ENCODE data around the gene LINGO3. TPM values are rescaled to one million over a fixed set of nuclear protein-coding genes. Genes with fewer than 3 reads are reported as not detected.

Gene LINGO3
- polyA plus RNA-seq, 1 donor (not counting 4 experiments of a cell fraction or from before 2014, with no cell fraction given) = not detected

DNA sequence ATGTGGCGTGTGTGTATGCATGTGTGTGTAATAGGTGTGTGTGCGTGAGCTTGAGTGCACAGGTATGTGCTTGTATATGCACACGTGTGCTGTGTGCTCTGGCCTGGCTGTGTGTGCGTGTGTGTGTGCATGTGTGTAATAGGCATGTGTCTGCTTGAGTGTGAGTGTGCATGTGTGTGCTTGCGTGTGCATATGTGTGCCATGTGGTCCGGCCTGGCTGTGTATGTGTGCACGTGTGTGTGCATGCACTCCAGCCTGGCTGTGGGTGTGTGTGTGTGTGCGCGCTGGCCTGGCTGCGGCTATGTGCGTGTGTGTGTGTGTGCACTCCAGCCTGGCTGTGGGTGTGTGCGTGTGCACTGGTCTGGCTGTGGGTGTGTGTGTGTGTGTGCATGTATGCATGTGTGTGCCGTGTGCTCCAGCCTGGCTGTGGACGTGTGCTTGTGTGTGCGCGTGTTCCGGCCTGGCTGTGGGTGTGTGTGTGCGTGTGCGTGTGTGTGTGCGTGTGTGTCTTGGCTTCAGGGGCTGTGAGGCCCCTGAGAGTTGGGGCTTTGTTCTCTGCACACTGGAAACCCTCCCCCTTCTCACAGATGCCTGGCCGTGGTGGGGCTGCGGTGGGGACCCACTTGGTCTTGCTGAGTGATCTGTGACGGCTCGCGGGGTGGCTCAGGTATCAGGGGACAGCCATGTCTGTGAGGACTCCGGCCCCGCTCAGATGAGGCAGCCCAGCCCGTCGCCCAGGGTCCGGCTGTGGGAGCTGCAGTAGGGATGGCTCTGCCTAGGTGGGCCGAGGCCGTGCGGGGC is 28.8 kb upstream of the LINGO3 start:
- Histone ChIP-seq H3K4me3 (ENCODE audit: control insufficient read depth in 2 of 3, extremely low read depth in 1 of 3, insufficient read depth in 2 of 3, low read depth in 1 of 3, low read length in 3 of 3) (no peak overlapping the region), H3K79me2 (ENCODE audit: control insufficient read depth, insufficient read depth, low read length) (peaks cover 28% of the 10 kb centered on the region), H3K9me3 (ENCODE audit: control insufficient read depth, low read depth, low read length) (no peaks in the 10 kb centered on the region), H4K20me1 (ENCODE audit: control insufficient read depth, extremely low read depth, insufficient read depth, low read length) (peaks cover 5% of the 10 kb centered on the region), H3K27ac (ENCODE audit: control insufficient read depth, insufficient read depth, low read length) (no peak overlapping the region), H2AFZ (ENCODE audit: control insufficient read depth, low read length) (no peak overlapping the region), H3K9ac (ENCODE audit: control insufficient read depth, extremely low read depth, insufficient read depth, low read length) (no peak overlapping the region), H3K4me1 (ENCODE audit: control insufficient read depth, extremely low read depth, insufficient read depth, low read length) (no peaks in the 10 kb centered on the region), H3K27me3 (ENCODE audit: control insufficient read depth, extremely low read depth, insufficient read depth, low read length) (no peaks in the 10 kb centered on the region), H3K4me2 (ENCODE audit: control insufficient read depth, extremely low read depth, insufficient read depth, low read depth, low read length) (no peak overlapping the region), H3K9me1 (ENCODE audit: control insufficient read depth, extremely low read depth, insufficient read depth, low read length) (peaks cover 3% of the 10 kb centered on the region), H3K36me3 (ENCODE audit: control insufficient read depth in 2 of 2, extremely low read depth in 1 of 2, insufficient read depth in 2 of 2, low read length in 2 of 2) (peaks cover 1 to 3% of the 10 kb centered on the region in 2 experiments)
- dilution Hi-C loops (cut with MboI; ENCODE audit: extremely low pct_ligation_motif_present, low sequenced_read_pairs) = no loop called here
- FAIRE-seq (no peak), DNase-seq (ENCODE audit: low read depth, low spot score) (no peak)
- TF ChIP-seq, protein P1, sequence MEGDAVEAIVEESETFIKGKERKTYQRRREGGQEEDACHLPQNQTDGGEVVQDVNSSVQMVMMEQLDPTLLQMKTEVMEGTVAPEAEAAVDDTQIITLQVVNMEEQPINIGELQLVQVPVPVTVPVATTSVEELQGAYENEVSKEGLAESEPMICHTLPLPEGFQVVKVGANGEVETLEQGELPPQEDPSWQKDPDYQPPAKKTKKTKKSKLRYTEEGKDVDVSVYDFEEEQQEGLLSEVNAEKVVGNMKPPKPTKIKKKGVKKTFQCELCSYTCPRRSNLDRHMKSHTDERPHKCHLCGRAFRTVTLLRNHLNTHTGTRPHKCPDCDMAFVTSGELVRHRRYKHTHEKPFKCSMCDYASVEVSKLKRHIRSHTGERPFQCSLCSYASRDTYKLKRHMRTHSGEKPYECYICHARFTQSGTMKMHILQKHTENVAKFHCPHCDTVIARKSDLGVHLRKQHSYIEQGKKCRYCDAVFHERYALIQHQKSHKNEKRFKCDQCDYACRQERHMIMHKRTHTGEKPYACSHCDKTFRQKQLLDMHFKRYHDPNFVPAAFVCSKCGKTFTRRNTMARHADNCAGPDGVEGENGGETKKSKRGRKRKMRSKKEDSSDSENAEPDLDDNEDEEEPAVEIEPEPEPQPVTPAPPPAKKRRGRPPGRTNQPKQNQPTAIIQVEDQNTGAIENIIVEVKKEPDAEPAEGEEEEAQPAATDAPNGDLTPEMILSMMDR (optimal IDR thresholded peaks at IDR 0.05 in 1 of 3, IDR thresholded peaks at IDR 0.05 in 1 of 3, conservative IDR thresholded peaks at IDR 0.05 in 1 of 3; ENCODE audit: extremely low read depth in 1 of 3, insufficient read depth in 2 of 3, low read length in 3 of 3) = no peak
- no peak for TF ChIP-seq EZH2 (IDR thresholded peaks at IDR 0.05; ENCODE audit: low read length)

DNA sequence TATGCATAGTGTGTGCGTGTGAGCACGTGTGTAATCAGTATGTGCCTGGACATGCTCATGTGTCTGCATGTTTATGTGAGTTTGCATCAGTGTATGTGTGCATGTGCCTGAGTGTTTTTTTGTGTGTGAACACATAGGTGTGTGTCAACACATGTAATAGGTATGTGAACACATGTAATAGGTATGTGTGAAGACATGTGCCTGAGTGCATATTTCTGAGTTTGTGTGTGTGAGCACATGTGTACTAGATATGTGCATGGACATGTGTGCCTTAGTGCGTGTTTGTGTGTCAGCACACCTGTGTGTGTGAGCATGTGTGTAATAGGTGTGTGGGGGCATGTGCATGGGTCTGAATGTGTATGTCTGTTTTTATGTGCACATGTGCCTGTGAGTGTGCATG is 27.9 kb upstream of the LINGO3 start:
- no peaks in the 10 kb centered on the region for H3K9me3 ChIP-seq (ENCODE audit: control insufficient read depth, low read depth, low read length)
- H3K27ac ChIP-seq (ENCODE audit: control insufficient read depth, insufficient read depth, low read length) = no peak overlapping the region
- FAIRE-seq (no peak), DNase-seq (ENCODE audit: low read depth, low spot score) (no peak)
- no peak overlapping the region for H2AFZ ChIP-seq (ENCODE audit: control insufficient read depth, low read length)
- H4K20me1 ChIP-seq (ENCODE audit: control insufficient read depth, extremely low read depth, insufficient read depth, low read length) = peaks cover 8% of the 10 kb centered on the region
- peaks cover 3% of the 10 kb centered on the region for H3K9me1 ChIP-seq (ENCODE audit: control insufficient read depth, extremely low read depth, insufficient read depth, low read length)
- no peaks in the 10 kb centered on the region for H3K4me1 ChIP-seq (ENCODE audit: control insufficient read depth, extremely low read depth, insufficient read depth, low read length)
- peaks cover 0 to 3% of the 10 kb centered on the region in 2 experiments for H3K36me3 ChIP-seq (ENCODE audit: control insufficient read depth in 2 of 2, extremely low read depth in 1 of 2, insufficient read depth in 2 of 2, low read length in 2 of 2)
- H3K9ac ChIP-seq (ENCODE audit: control insufficient read depth, extremely low read depth, insufficient read depth, low read length) = no peak overlapping the region
- no peak overlapping the region for H3K4me3 ChIP-seq (ENCODE audit: control insufficient read depth in 2 of 3, extremely low read depth in 1 of 3, insufficient read depth in 2 of 3, low read depth in 1 of 3, low read length in 3 of 3)
- no peak for TF ChIP-seq EZH2 (IDR thresholded peaks at IDR 0.05; ENCODE audit: low read length)
- TF ChIP-seq, protein P1 (optimal IDR thresholded peaks at IDR 0.05 in 1 of 3, IDR thresholded peaks at IDR 0.05 in 1 of 3, conservative IDR thresholded peaks at IDR 0.05 in 1 of 3; ENCODE audit: extremely low read depth in 1 of 3, insufficient read depth in 2 of 3, low read length in 3 of 3) = no peak
- dilution Hi-C loops (cut with MboI; ENCODE audit: extremely low pct_ligation_motif_present, low sequenced_read_pairs) = no loop called here
- peaks cover 36% of the 10 kb centered on the region for H3K79me2 ChIP-seq (ENCODE audit: control insufficient read depth, insufficient read depth, low read length)
- no peaks in the 10 kb centered on the region for H3K27me3 ChIP-seq (ENCODE audit: control insufficient read depth, extremely low read depth, insufficient read depth, low read length)
- H3K4me2 ChIP-seq (ENCODE audit: control insufficient read depth, extremely low read depth, insufficient read depth, low read depth, low read length) = no peak overlapping the region

All from keratinocyte (primary cell).